SK-N-SH (cell line): ENCODE results near the gene DICER1. TPM values are rescaled to one million over a fixed set of nuclear protein-coding genes. Genes with fewer than 3 reads are reported as not detected.

Experiments
- CTCF ChIA-PET: fragments of 300-600, 350-600 bp; formaldehyde crosslinking; extraction: SDS; loops from one replicate; lab custom pipeline; 2021; lab: Yijun Ruan, JAX
- POLR2A ChIA-PET: fragments of 350-600 bp; sonication (Branson Sonifier 250); formaldehyde crosslinking; extraction: SDS; loops from one replicate; lab custom pipeline; 2020; ENCODE audit warnings: antibody characterized with exemption, inconsistent platforms; lab: Yijun Ruan, JAX
- DNase-seq: peaks from one replicate; pipeline ENCODE4 v3.0.0; 2012
- H2AFZ ChIP-seq: fragments of 200-600 bp; sonication (generic); 2 replicates; pipeline ENCODE4 v1.8.1; 2016; ENCODE audit warnings: antibody characterized with exemption, mild to moderate bottlenecking, low read depth
- H3F3A ChIP-seq: fragments of 200-600 bp; sonication (generic); replicated peaks from 2 replicates; pipeline ENCODE3; 2016; ENCODE audit warnings: antibody characterized with exemption, mild to moderate bottlenecking; ENCODE audit not compliant: insufficient read depth
- H3K27ac ChIP-seq, 2 experiments: fragments of 200-500 bp in 1 of 2; fragments of 200-600 bp in 1 of 2; sonication (Bioruptor generic) in 1 of 2; sonication (generic), shearing (Covaris generic) in 1 of 2; 2 replicates each; pipeline versions ENCODE4 v1.5.1 to v1.6.1; 2014 to 2016; ENCODE audit warnings: low read depth in 2 of 2, inconsistent platforms in 1 of 2, low read length in 1 of 2, mild to moderate bottlenecking in 1 of 2, mixed read lengths in 1 of 2
- H3K27me3 ChIP-seq: fragments of 200-600 bp; sonication (generic), shearing (Covaris generic); 2 replicates; pipeline ENCODE4 v1.6.1; 2016; ENCODE audit warnings: mixed run types; ENCODE audit not compliant: insufficient read depth
- H3K36me3 ChIP-seq, 2 experiments: fragments of 200-500 bp in 1 of 2; fragments of 200-600 bp in 1 of 2; sonication (Bioruptor generic) in 1 of 2; sonication (generic) in 1 of 2; replicated peaks in 1 of 2; 2 replicates each; pipeline versions ENCODE3 to v1.5.1; 2014 to 2016; ENCODE audit warnings: low read length in 1 of 2, mild to moderate bottlenecking in 1 of 2; ENCODE audit not compliant: insufficient read depth in 2 of 2, control insufficient read depth in 1 of 2
- H3K4me1 ChIP-seq, 2 experiments: fragments of 200-500 bp in 1 of 2; fragments of 200-600 bp in 1 of 2; sonication (Bioruptor generic) in 1 of 2; sonication (generic), shearing (Covaris generic) in 1 of 2; 2 replicates each; pipeline versions ENCODE4 v1.5.1 to v1.6.1; 2014 to 2016; ENCODE audit warnings: low read depth in 1 of 2, low read length in 1 of 2, mixed run types in 1 of 2; ENCODE audit not compliant: insufficient read depth in 2 of 2, control insufficient read depth in 1 of 2
- H3K4me2 ChIP-seq: fragments of 200-600 bp; sonication (generic), shearing (Covaris generic); 2 replicates; pipeline ENCODE4 v1.6.1; 2017; ENCODE audit warnings: mixed run types
- H3K4me3 ChIP-seq, 2 experiments: fragments of 200-500 bp in 1 of 2; fragments of 200-600 bp in 1 of 2; sonication (Bioruptor generic) in 1 of 2; sonication (generic), shearing (Covaris generic) in 1 of 2; 2 replicates each; pipeline versions ENCODE4 v1.5.1 to v1.8.1; 2014 to 2016; ENCODE audit warnings: low read depth in 2 of 2, inconsistent platforms in 1 of 2, low read length in 1 of 2, mild to moderate bottlenecking in 1 of 2, mixed read lengths in 1 of 2, moderate library complexity in 1 of 2
- H3K79me2 ChIP-seq: fragments of 200-600 bp; sonication (generic); 2 replicates; pipeline ENCODE4 v1.8.1; 2017; ENCODE audit warnings: mild to moderate bottlenecking; ENCODE audit not compliant: insufficient read depth
- H3K9ac ChIP-seq: fragments of 200-600 bp; sonication (generic); 2 replicates; pipeline ENCODE4 v1.6.1; 2017; ENCODE audit warnings: mixed run types
- H3K9me2 ChIP-seq: fragments of 200-600 bp; sonication (generic); 2 replicates; pipeline ENCODE4 v1.6.1; 2017; ENCODE audit warnings: mixed run types
- H3K9me3 ChIP-seq: fragments of 200-600 bp; sonication (generic); 2 replicates; pipeline ENCODE4 v1.6.1; 2017; ENCODE audit warnings: mixed run types, mild to moderate bottlenecking, moderate library complexity
- H4K20me1 ChIP-seq: fragments of 200-600 bp; sonication (generic); 2 replicates; pipeline ENCODE4 v1.6.1; 2017; ENCODE audit warnings: mild to moderate bottlenecking, mixed run types; ENCODE audit not compliant: insufficient read depth
- CTCF ChIP-seq: fragments of 200-600 bp; sonication (generic); IDR thresholded peaks from 2 replicates; pipeline ENCODE4 v1.6.1; 2017; ENCODE audit warnings: antibody characterized with exemption, mild to moderate bottlenecking, moderate library complexity
- ELF1 ChIP-seq: IDR thresholded peaks from 2 replicates; pipeline ENCODE4 v1.4.0; 2012
- EP300 ChIP-seq, 2 experiments: IDR thresholded peaks; 2 replicates each; pipeline versions ENCODE4 v1.4.0 to v1.6.1; 2012; ENCODE audit warnings: borderline replicate concordance in 1 of 2, low read depth in 1 of 2, low read length in 1 of 2
- FOXJ3 ChIP-seq: sonication (generic); formaldehyde crosslinking; IDR thresholded peaks from 2 replicates; pipeline ENCODE4 v1.5.1; 2020; ENCODE audit warnings: mild to moderate bottlenecking, missing genetic modification reagents
- FOXM1 ChIP-seq: IDR thresholded peaks from 2 replicates; pipeline ENCODE4 v1.4.0; 2012; ENCODE audit warnings: low read depth, mild to moderate bottlenecking
- GATA2 ChIP-seq: sonication (generic); formaldehyde crosslinking; IDR thresholded peaks from 2 replicates; pipeline ENCODE4 v1.5.0; 2020; ENCODE audit warnings: mild to moderate bottlenecking, missing genetic modification reagents
- IRF3 ChIP-seq: fragments of 150-350 bp; IDR thresholded peaks from 2 replicates; pipeline ENCODE4 v1.6.1; 2016; ENCODE audit warnings: mild to moderate bottlenecking, low read depth, low read length
- JUND ChIP-seq: IDR thresholded peaks from 2 replicates; pipeline ENCODE4 v1.4.0; 2012
- MAX ChIP-seq: IDR thresholded peaks from 2 replicates; pipeline ENCODE4 v1.4.0; 2012; ENCODE audit warnings: low read depth
- MXI1 ChIP-seq: IDR thresholded peaks from 2 replicates; pipeline ENCODE4 v1.6.1; 2012; ENCODE audit warnings: mild to moderate bottlenecking, low read depth, low read length, improper control_type of control experiment
- NFIC ChIP-seq: IDR thresholded peaks from 2 replicates; pipeline ENCODE4 v1.4.0; 2012; ENCODE audit warnings: borderline replicate concordance
- NRF1 ChIP-seq: IDR thresholded peaks from 2 replicates; pipeline ENCODE4 v1.6.1; 2012; ENCODE audit warnings: low read depth, mild to moderate bottlenecking, low read length
- POLR2AphosphoS5 ChIP-seq: IDR thresholded peaks from 2 replicates; pipeline ENCODE4 v1.6.1; 2012; ENCODE audit warnings: low read depth, low read length
- RAD21 ChIP-seq: IDR thresholded peaks from 2 replicates; pipeline ENCODE4 v1.6.1; 2012; ENCODE audit warnings: mild to moderate bottlenecking, low read length
- RCOR1 ChIP-seq: fragments of 150-350 bp; IDR thresholded peaks from 2 replicates; pipeline ENCODE4 v1.6.1; 2017; ENCODE audit warnings: antibody characterized with exemption, low read length
- RXRA ChIP-seq: IDR thresholded peaks from 2 replicates; pipeline ENCODE4 v1.4.0; 2012; ENCODE audit warnings: low read depth, mild to moderate bottlenecking, borderline replicate concordance
- USF1 ChIP-seq: IDR thresholded peaks from 2 replicates; pipeline ENCODE4 v1.4.0; 2012; ENCODE audit warnings: low read depth, borderline replicate concordance
- YY1 ChIP-seq: IDR thresholded peaks from 2 replicates; pipeline ENCODE4 v1.4.0; 2012; ENCODE audit warnings: low read depth, mild to moderate bottlenecking
- WGBS: methylation state at CpG from one replicate; pipeline ENCODE4 v1.1.6; 2017; ENCODE audit warnings: low lambda C conversion rate; 5-methylcytosine and 5-hydroxymethylcytosine counted together
- polyA plus RNA-seq, 3 experiments: library from polyadenylated mRNA; depleted of rRNA; stranded (reverse); fragments of >200 nt; gene quantifications; 2 replicates each; pipeline ENCODE4 v1.2.3, GENCODE V29; 2012

Gene DICER1
- polyA plus RNA-seq, 1 of the 3 experiments (the other 2 are of a cell fraction), result 4.7 TPM

GRCh38 chr14:95097385-95097784 is 59.9 kb downstream of the DICER1 start:
- WGBS, result 95% methylated on average over 2 of the region's 2 CpGs
- H2AFZ ChIP-seq, result no peak overlapping the region
- no peaks in the 10 kb centered on the region for H3K27me3 ChIP-seq
- no peak for DNase-seq
- H3K4me1 ChIP-seq, result peaks cover 13 to 14% of the 10 kb centered on the region in 2 experiments; a peak in 3 of 4 replicates
- H3K27ac ChIP-seq, result peak overlapping the region in 1 of 2 experiments; percentile 43; a peak in 2 of 4 replicates
- peaks cover 26 to 67% of the 10 kb centered on the region in 2 experiments for H3K36me3 ChIP-seq
- H3K9me3 ChIP-seq, result no peaks in the 10 kb centered on the region
- no peaks in the 10 kb centered on the region for H3F3A ChIP-seq
- CTCF ChIA-PET, result interaction anchor here (0.7 to 2.1 kb wide), 7 partner anchors 21 to 407 kb away, joined by 3 to 12 read pairs (median 4); no protein-coding TSS in a partner anchor
- H3K9ac ChIP-seq, result no peak overlapping the region
- POLR2A ChIA-PET, result no interaction called here
- TF ChIP-seq CTCF (no peak), NFIC (no peak), GATA2 (CRISPR knock-in tag) (no peak), RAD21 (no peak), MXI1 (no peak), RCOR1 (no peak), NRF1 (no peak)
- H4K20me1 ChIP-seq, result no peaks in the 10 kb centered on the region
- H3K9me2 ChIP-seq, result no peaks in the 10 kb centered on the region
- no peak overlapping the region for H3K4me2 ChIP-seq
- H3K79me2 ChIP-seq, result peaks cover 20% of the 10 kb centered on the region; the same call in 1 of the 2 replicates
- no peak overlapping the region for H3K4me3 ChIP-seq

- CTCF ChIA-PET, result interaction anchor here (0.8 to 2.1 kb wide), 8 partner anchors 8 to 406 kb away, joined by 3 to 12 read pairs (median 4); no protein-coding TSS in a partner anchor
- H3K36me3 ChIP-seq, result peaks cover 27 to 63% of the 10 kb centered on the region in 2 experiments
- H2AFZ ChIP-seq, result no peak overlapping the region
- H3K27ac ChIP-seq, result peak overlapping the region in 1 of 2 experiments; percentile 72; a peak in 2 of 4 replicates
- peaks cover 13 to 14% of the 10 kb centered on the region in 2 experiments; a peak in 3 of 4 replicates for H3K4me1 ChIP-seq
- TF ChIP-seq EP300 (IDR thresholded peaks at IDR 0.05; ENCODE audit: borderline replicate concordance in 1 of 2, low read depth in 1 of 2, low read length in 1 of 2), result 0 out of 4 replicates have a peak, but pooled peaks of 1 of the 2 experiments have one; percentile 15
- TF ChIP-seq ELF1, result no peak
- no peak overlapping the region for H3K4me2 ChIP-seq
- no peaks in the 10 kb centered on the region for H4K20me1 ChIP-seq
- POLR2A ChIA-PET, result no interaction called here
- H3F3A ChIP-seq, result no peaks in the 10 kb centered on the region
- no peak for DNase-seq
- no peaks in the 10 kb centered on the region for H3K27me3 ChIP-seq
- 68% methylated on average over 4 of the region's 4 CpGs for WGBS
- no peaks in the 10 kb centered on the region for H3K9me2 ChIP-seq
- H3K79me2 ChIP-seq, result peaks cover 16% of the 10 kb centered on the region; the same call in 1 of the 2 replicates
- H3K9me3 ChIP-seq, result no peaks in the 10 kb centered on the region
- no peak overlapping the region for H3K4me3 ChIP-seq
- H3K9ac ChIP-seq, result no peak overlapping the region
Measured at GRCh38 chr14:95096476-95096875, 60.9 kb downstream of the DICER1 start.

GRCh38 chr14:95095996-95096395 is 61.3 kb downstream of the DICER1 start:
- Histone ChIP-seq H3K9me3 (no peaks in the 10 kb centered on the region), H3K4me2 (no peak overlapping the region), H3K9me2 (no peaks in the 10 kb centered on the region), H3K4me3 (no peak overlapping the region; a peak in 1 of 4 replicates), H3K9ac (no peak overlapping the region), H3K27ac (peak overlapping the region in 1 of 2 experiments; percentile 72; a peak in 2 of 4 replicates), H3K4me1 (peaks cover 13 to 14% of the 10 kb centered on the region in 2 experiments; a peak in 3 of 4 replicates), H3K79me2 (peaks cover 12% of the 10 kb centered on the region; the same call in 1 of the 2 replicates), H3K36me3 (peaks cover 29 to 61% of the 10 kb centered on the region in 2 experiments), H3F3A (no peaks in the 10 kb centered on the region), H3K27me3 (no peaks in the 10 kb centered on the region), H4K20me1 (no peaks in the 10 kb centered on the region), H2AFZ (no peak overlapping the region)
- CTCF ChIA-PET, result interaction anchor here (0.8 to 2.1 kb wide), 6 partner anchors 8 to 406 kb away, joined by 3 to 12 read pairs (median 5); no protein-coding TSS in a partner anchor
- POLR2A ChIA-PET, result no interaction called here
- DNase-seq, result no peak
- 86% methylated on average over 8 of the region's 8 CpGs for WGBS
- TF ChIP-seq FOXJ3 (CRISPR knock-in tag) (no peak), GATA2 (CRISPR knock-in tag) (no peak), ELF1 (no peak), MAX (no peak), FOXM1 (no peak), USF1 (no peak), POLR2AphosphoS5 (no peak), RXRA (no peak), JUND (no peak), IRF3 (no peak), RAD21 (no peak), YY1 (no peak)
